Astrocyte of the spinal cord (primary cell): ENCODE measurements around the gene TACC2.
"Not testable (repeated sequence)": the region's sequence is repeated elsewhere in the genome, so short reads cannot be mapped to it uniquely, and the experiment has no call there.

Experiments used
- DNase-seq: peaks from one replicate; pipeline ENCODE4 v3.0.0; 2011; ENCODE audit warnings: low read depth, low spot score
- H3K4me3 ChIP-seq: 2 replicates; pipeline ENCODE4 v1.5.1; 2011; ENCODE audit warnings: low read depth, mild to moderate bottlenecking, low read length, moderate library complexity
- CTCF ChIP-seq: IDR thresholded peaks from 2 replicates; pipeline ENCODE4 v1.5.1; 2012; ENCODE audit warnings: low read depth, mild to moderate bottlenecking, low read length, inconsistent platforms
- in situ Hi-C: cut with HindIII; loops from 2 replicates; pipeline ENCODE4 v1.10.0; 2017; ENCODE audit warnings: low sequenced_read_pairs

The TACC2 gene

GRCh38 chr10:122001698-122002097 lies 12.7 kb downstream of the TACC2 start:
- TF ChIP-seq CTCF: no peak
- no peak for DNase-seq
- no peak overlapping the region for H3K4me3 ChIP-seq
- in situ Hi-C loops: no loop called here

- no peak for DNase-seq
- in situ Hi-C loops: no loop called here
- no peak for TF ChIP-seq CTCF
- H3K4me3 ChIP-seq: no peak overlapping the region
Observed at GRCh38 chr10:122007415-122007814, 18.5 kb downstream of the TACC2 start.

- DNase-seq: no peak
- no peak for TF ChIP-seq CTCF
- in situ Hi-C loops: no loop called here
- no peak overlapping the region for H3K4me3 ChIP-seq
Observed at GRCh38 chr10:122010405-122011050, 21.6 kb downstream of the TACC2 start.

GRCh38 chr10:122012731-122013130 lies 23.8 kb downstream of the TACC2 start:
- in situ Hi-C loops: no loop called here
- no peak for TF ChIP-seq CTCF
- no peak for DNase-seq
- H3K4me3 ChIP-seq: no peak overlapping the region

- TF ChIP-seq CTCF: no peak
- DNase-seq: no peak
Observed at GRCh38 chr10:122013311-122013780, 24.4 kb downstream of the TACC2 start.

GRCh38 chr10:122014652-122015248 lies 25.8 kb downstream of the TACC2 start:
- no peak for TF ChIP-seq CTCF
- H3K4me3 ChIP-seq: no peak overlapping the region
- DNase-seq: no peak
- in situ Hi-C loops: no loop called here

More at GRCh38 chr10:122013311-122013780, 24.4 kb downstream of the TACC2 start:
- no peak overlapping the region for H3K4me3 ChIP-seq
- in situ Hi-C loops: no loop called here

GRCh38 chr10:122017926-122018325 lies 29.0 kb downstream of the TACC2 start:
- H3K4me3 ChIP-seq, DNase-seq, in situ Hi-C loops: not testable (repeated sequence)
